GM19238 (cell line): ENCODE measurements around the gene BCAS3.
"Not testable (repeated sequence)": the region's sequence is repeated elsewhere in the genome, so short reads cannot be mapped to it uniquely, and the experiment has no call there.

Source experiments
- DNase-seq: peaks from one replicate; pipeline ENCODE4 v3.0.0; 2011; ENCODE audit warnings: low spot score; ENCODE audit not compliant: insufficient read length

The BCAS3 gene

GRCh38 chr17:60744355-60744966 is 66.8 kb downstream of the BCAS3 start:
- no peak for DNase-seq

- DNase-seq: no peak
Measured at GRCh38 chr17:60745544-60745943, 67.9 kb downstream of the BCAS3 start.

- no peak for DNase-seq
Measured at GRCh38 chr17:60747069-60747808, 69.6 kb downstream of the BCAS3 start.

GRCh38 chr17:60748204-60748603 is 70.6 kb downstream of the BCAS3 start:
- DNase-seq: no peak

- DNase-seq: no peak
Measured at GRCh38 chr17:60749050-60749449, 71.4 kb downstream of the BCAS3 start.

GRCh38 chr17:60749708-60750107 is 72.1 kb downstream of the BCAS3 start:
- DNase-seq: no peak

- DNase-seq: no peak
Measured at GRCh38 chr17:60750640-60751039, 73.0 kb downstream of the BCAS3 start.

- no peak for DNase-seq
Measured at GRCh38 chr17:60751884-60752283, 74.2 kb downstream of the BCAS3 start.

- DNase-seq: no peak
Measured at GRCh38 chr17:60752873-60753577, 75.4 kb downstream of the BCAS3 start.

GRCh38 chr17:60754057-60754604 is 76.5 kb downstream of the BCAS3 start:
- no peak for DNase-seq

GRCh38 chr17:60756798-60757197 is 79.1 kb downstream of the BCAS3 start:
- not testable (repeated sequence) for DNase-seq

GRCh38 chr17:60757437-60757836 is 79.8 kb downstream of the BCAS3 start:
- no peak for DNase-seq

GRCh38 chr17:60759756-60760155 is 82.1 kb downstream of the BCAS3 start:
- no peak for DNase-seq

GRCh38 chr17:60761301-60761700 is 83.7 kb downstream of the BCAS3 start:
- DNase-seq: not testable (repeated sequence)

- no peak for DNase-seq
Measured at GRCh38 chr17:60766778-60767190, 89.1 kb downstream of the BCAS3 start.

GRCh38 chr17:60767744-60768308 is 90.2 kb downstream of the BCAS3 start:
- DNase-seq: no peak

- DNase-seq: no peak
Measured at GRCh38 chr17:60769327-60769726, 91.7 kb downstream of the BCAS3 start.

- no peak for DNase-seq
Measured at GRCh38 chr17:60770946-60771422, 93.3 kb downstream of the BCAS3 start.

GRCh38 chr17:60771621-60772020 is 94.0 kb downstream of the BCAS3 start:
- not testable (repeated sequence) for DNase-seq

GRCh38 chr17:60773552-60773951 is 95.9 kb downstream of the BCAS3 start:
- DNase-seq: no peak

GRCh38 chr17:60781880-60782412 is 104.3 kb downstream of the BCAS3 start:
- DNase-seq: no peak
